Activated B cell treated with CpG ODN at 0.5 μM for 24 hours (primary cell): Measurements from ENCODE around the gene TANGO2. TPM values are rescaled to one million over a fixed set of nuclear protein-coding genes. Genes with fewer than 3 reads are reported as not detected.

Source experiments
- ATAC-seq: fragments of 200-7000 bp; cut with Tn5 transposase; one replicate; pipeline ENCODE4 v1.10.0; 2021; ENCODE audit warnings: low read depth, mild to moderate bottlenecking, moderate library complexity
- CTCF ChIA-PET: fragments of 350-600 bp; sonication (Branson Sonifier 250); formaldehyde crosslinking; loops from one replicate; lab custom pipeline; 2021; ENCODE audit warnings: antibody characterized with exemption; lab: Charles Lee
- POLR2A ChIA-PET: fragments of 350-600 bp; sonication (Branson Sonifier 250); formaldehyde crosslinking; loops from one replicate; lab custom pipeline; 2021; ENCODE audit warnings: antibody characterized with exemption; lab: Charles Lee
- DNase-seq: peaks from one replicate; pipeline ENCODE4 v3.0.0; 2022
- H3K27ac Mint-ChIP-seq: one replicate; pipeline ENCODE4 v1.8.0; 2020; ENCODE audit warnings: mixed read lengths
- H3K27me3 Mint-ChIP-seq: one replicate; pipeline ENCODE4 v1.8.0; 2021; ENCODE audit warnings: mixed read lengths
- H3K36me3 Mint-ChIP-seq: one replicate; pipeline ENCODE4 v1.8.0; 2021; ENCODE audit warnings: low read depth, mixed read lengths
- H3K4me1 Mint-ChIP-seq: one replicate; pipeline ENCODE4 v1.8.0; 2021; ENCODE audit warnings: mixed read lengths
- H3K4me3 Mint-ChIP-seq: one replicate; pipeline ENCODE4 v1.8.0; 2020; ENCODE audit warnings: mild to moderate bottlenecking, mixed read lengths
- H3K9me3 Mint-ChIP-seq: one replicate; pipeline ENCODE4 v1.8.0; 2020; ENCODE audit warnings: mixed read lengths
- intact Hi-C: fragments of 100-400 bp; cut with micrococcal nuclease; formaldehyde crosslinking; loops from one replicate; pipeline ENCODE4 v1.15.1; 2024
- total RNA-seq: library from RNA; stranded (reverse); gene quantifications from 2 replicates; pipeline ENCODE4 v1.2.3, GENCODE V29; 2022
- TF ChIP-seq, protein P1 (sequence below): fragments of 200-600 bp; IDR thresholded peaks from one replicate; pipeline ENCODE4 v1.8.0; 2022; ENCODE audit warnings: antibody characterized with exemption, mild to moderate bottlenecking

The TANGO2 gene
- total RNA-seq, 1 donor from 2014 or later: 47.2 TPM

GRCh38 chr22:19973551-19974267 is 47.2 kb upstream of the TANGO2 start:
- H3K4me3 Mint-ChIP-seq: no peak overlapping the region

GRCh38 chr22:19974268-19974861 is 46.5 kb upstream of the TANGO2 start:
- H3K27ac Mint-ChIP-seq: no peak overlapping the region
- H3K9me3 Mint-ChIP-seq: no peaks in the 10 kb centered on the region
- DNase-seq (no peak), ATAC-seq (peak; percentile 59)
- H3K4me1 Mint-ChIP-seq: peaks cover 9% of the 10 kb centered on the region
- intact Hi-C loops: no loop called here
- ChIA-PET POLR2A (no interaction called here), CTCF (interaction anchor here (1.1 kb wide), 1 partner anchor 39 kb away, joined by 3 read pairs; no protein-coding TSS in a partner anchor)
- TF ChIP-seq, protein P1, sequence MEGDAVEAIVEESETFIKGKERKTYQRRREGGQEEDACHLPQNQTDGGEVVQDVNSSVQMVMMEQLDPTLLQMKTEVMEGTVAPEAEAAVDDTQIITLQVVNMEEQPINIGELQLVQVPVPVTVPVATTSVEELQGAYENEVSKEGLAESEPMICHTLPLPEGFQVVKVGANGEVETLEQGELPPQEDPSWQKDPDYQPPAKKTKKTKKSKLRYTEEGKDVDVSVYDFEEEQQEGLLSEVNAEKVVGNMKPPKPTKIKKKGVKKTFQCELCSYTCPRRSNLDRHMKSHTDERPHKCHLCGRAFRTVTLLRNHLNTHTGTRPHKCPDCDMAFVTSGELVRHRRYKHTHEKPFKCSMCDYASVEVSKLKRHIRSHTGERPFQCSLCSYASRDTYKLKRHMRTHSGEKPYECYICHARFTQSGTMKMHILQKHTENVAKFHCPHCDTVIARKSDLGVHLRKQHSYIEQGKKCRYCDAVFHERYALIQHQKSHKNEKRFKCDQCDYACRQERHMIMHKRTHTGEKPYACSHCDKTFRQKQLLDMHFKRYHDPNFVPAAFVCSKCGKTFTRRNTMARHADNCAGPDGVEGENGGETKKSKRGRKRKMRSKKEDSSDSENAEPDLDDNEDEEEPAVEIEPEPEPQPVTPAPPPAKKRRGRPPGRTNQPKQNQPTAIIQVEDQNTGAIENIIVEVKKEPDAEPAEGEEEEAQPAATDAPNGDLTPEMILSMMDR: no peak
- no peaks in the 10 kb centered on the region for H3K27me3 Mint-ChIP-seq
- no peak overlapping the region for H3K4me3 Mint-ChIP-seq
- H3K36me3 Mint-ChIP-seq: no peaks in the 10 kb centered on the region

More at GRCh38 chr22:19973551-19974267, 47.2 kb upstream of the TANGO2 start:
- no peak for DNase-seq
- POLR2A ChIA-PET: no interaction called here
- intact Hi-C loops: no loop called here
- TF ChIP-seq, protein P1: no peak
- peaks cover 3% of the 10 kb centered on the region for H3K36me3 Mint-ChIP-seq
- no peak for ATAC-seq
- peaks cover 9% of the 10 kb centered on the region for H3K4me1 Mint-ChIP-seq
- no peak overlapping the region for H3K27ac Mint-ChIP-seq
- no peaks in the 10 kb centered on the region for H3K9me3 Mint-ChIP-seq
- CTCF ChIA-PET: interaction anchor here (1.0 kb wide), 1 partner anchor 60 kb away, joined by 3 read pairs; no protein-coding TSS in a partner anchor
- no peaks in the 10 kb centered on the region for H3K27me3 Mint-ChIP-seq

DNA sequence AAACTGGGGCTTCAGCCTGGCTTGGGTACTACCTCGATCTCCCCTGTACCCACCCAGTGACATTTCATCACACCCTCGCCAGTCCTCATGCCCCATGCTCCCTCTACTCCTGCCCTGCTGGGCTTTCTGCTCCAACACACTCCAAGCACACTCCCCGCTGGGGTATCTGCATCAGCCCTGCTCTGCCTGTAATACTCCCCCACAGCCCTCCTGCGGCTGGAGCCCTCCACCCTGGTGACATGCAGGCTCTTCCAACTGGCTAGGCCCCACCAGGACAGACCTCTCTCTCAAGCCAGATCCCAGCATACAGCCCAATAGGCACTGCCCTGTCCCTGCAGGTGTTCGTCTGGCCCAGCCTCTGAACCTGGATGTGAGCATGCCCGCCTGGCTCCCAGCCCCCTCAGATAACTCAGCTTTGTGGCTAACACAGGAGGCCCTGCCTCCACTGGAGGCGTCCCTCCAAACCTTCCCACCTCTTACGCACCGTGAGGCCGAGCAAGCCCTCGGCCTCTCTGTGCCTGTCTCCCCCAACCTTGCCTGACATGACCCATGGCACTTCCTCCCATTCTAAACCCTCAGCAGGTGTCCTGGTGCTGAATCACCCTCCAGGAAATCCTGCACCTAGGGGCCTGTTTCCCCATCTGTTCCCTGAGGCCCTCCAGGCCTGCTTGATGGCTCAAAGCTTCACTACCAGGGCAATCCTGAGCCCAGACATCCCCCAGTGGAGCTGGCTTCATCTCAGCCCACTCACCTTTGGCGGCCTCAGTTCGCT is 45.8 kb upstream of the TANGO2 start:
- ChIA-PET POLR2A (no interaction called here), CTCF (interaction anchor here (1.1 kb wide), 1 partner anchor 38 kb away, joined by 3 read pairs; no protein-coding TSS in a partner anchor)
- ATAC-seq: no peak
- intact Hi-C loops: no loop called here
- Mint-ChIP-seq H3K36me3 (no peaks in the 10 kb centered on the region), H3K9me3 (no peaks in the 10 kb centered on the region), H3K4me1 (peaks cover 9% of the 10 kb centered on the region), H3K27ac (no peak overlapping the region), H3K27me3 (no peaks in the 10 kb centered on the region), H3K4me3 (no peak overlapping the region)
- no peak for DNase-seq
- TF ChIP-seq, protein P1: no peak

DNA sequence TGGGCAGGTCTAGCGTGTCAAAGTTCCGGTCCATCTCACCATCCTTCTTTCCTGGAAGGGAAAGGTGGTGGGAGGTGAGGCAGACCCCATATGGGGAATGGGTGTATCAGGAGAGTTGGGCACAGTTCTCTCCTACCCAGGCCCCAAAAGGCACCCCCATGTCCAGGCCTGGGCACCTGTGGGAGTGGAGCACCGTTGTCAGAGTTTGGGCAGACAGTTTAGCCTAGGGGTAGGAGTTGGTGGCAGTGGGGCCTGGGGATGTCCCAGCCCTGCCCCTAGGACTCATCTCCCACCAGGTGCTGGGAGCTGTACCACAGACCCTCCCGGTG is 45.2 kb upstream of the TANGO2 start:
- ATAC-seq (no peak), DNase-seq (no peak)
- intact Hi-C loops: no loop called here
- Mint-ChIP-seq H3K9me3 (no peaks in the 10 kb centered on the region), H3K27ac (no peak overlapping the region), H3K27me3 (no peaks in the 10 kb centered on the region), H3K36me3 (no peaks in the 10 kb centered on the region), H3K4me3 (no peak overlapping the region), H3K4me1 (peaks cover 9% of the 10 kb centered on the region)
- ChIA-PET CTCF (no interaction called here), POLR2A (no interaction called here)
- TF ChIP-seq, protein P1: no peak

- TF ChIP-seq, protein P1: no peak
- Mint-ChIP-seq H3K4me3 (no peak overlapping the region), H3K9me3 (no peaks in the 10 kb centered on the region), H3K27me3 (no peaks in the 10 kb centered on the region), H3K36me3 (no peaks in the 10 kb centered on the region), H3K4me1 (peaks cover 9% of the 10 kb centered on the region), H3K27ac (no peak overlapping the region)
- intact Hi-C loops: no loop called here
- DNase-seq (no peak), ATAC-seq (no peak)
- CTCF ChIA-PET: no interaction called here
- POLR2A ChIA-PET: no interaction called here
These were observed 44.2 kb upstream of the TANGO2 start for GRCh38 chr22:19976671-19977070.
